ENCODE data around the gene CEP112.
"Not testable (repeated sequence)": the region's sequence is repeated elsewhere in the genome, so short reads cannot be mapped to it uniquely, and the experiment has no call there.

Gene CEP112

GRCh38 chr17:65853816-65854215, 338.1 kb downstream of the CEP112 start:
- no peak for DNase-seq (ENCODE audit: low read depth, low spot score)
- TF ChIP-seq, protein P1, sequence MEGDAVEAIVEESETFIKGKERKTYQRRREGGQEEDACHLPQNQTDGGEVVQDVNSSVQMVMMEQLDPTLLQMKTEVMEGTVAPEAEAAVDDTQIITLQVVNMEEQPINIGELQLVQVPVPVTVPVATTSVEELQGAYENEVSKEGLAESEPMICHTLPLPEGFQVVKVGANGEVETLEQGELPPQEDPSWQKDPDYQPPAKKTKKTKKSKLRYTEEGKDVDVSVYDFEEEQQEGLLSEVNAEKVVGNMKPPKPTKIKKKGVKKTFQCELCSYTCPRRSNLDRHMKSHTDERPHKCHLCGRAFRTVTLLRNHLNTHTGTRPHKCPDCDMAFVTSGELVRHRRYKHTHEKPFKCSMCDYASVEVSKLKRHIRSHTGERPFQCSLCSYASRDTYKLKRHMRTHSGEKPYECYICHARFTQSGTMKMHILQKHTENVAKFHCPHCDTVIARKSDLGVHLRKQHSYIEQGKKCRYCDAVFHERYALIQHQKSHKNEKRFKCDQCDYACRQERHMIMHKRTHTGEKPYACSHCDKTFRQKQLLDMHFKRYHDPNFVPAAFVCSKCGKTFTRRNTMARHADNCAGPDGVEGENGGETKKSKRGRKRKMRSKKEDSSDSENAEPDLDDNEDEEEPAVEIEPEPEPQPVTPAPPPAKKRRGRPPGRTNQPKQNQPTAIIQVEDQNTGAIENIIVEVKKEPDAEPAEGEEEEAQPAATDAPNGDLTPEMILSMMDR (IDR thresholded peaks at IDR 0.05; ENCODE audit: insufficient read depth, low read length, missing control alignments), result no peak
- ChIA-PET POLR2A (no interaction called here), CTCF (interaction anchor here (1.0 to 1.8 kb wide), 2 partner anchors 11 to 311 kb away, joined by 3 to 5 read pairs; no protein-coding TSS in a partner anchor)
- no peak overlapping the region for H3K4me3 ChIP-seq (ENCODE audit: low read depth, low read length)

DNA sequence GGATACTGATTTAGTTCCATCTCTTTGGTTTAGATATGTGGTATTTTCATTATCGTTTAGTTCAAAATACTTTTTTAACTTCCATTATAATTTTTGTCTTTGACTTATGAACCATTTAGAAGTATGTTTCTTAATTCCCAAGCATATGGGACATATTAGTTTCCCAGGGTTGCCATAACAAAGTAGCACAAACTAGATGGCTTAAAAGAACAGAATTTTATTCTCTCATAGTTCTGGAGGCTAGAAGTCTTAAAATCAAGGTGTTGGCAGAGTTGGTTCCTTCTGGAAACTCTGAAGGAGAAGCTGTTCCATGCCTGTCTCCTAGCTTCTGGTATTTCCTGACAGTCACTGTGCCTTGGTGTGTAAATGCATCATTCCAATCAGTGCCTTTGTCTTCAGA, 339.0 kb downstream of the CEP112 start:
- no peak overlapping the region for H3K4me3 ChIP-seq (ENCODE audit: low read depth, low read length)
- no peak for DNase-seq (ENCODE audit: low read depth, low spot score)
- TF ChIP-seq, protein P1 (IDR thresholded peaks at IDR 0.05; ENCODE audit: insufficient read depth, low read length, missing control alignments), result no peak
- CTCF ChIA-PET, result no interaction called here
- POLR2A ChIA-PET, result no interaction called here

GRCh38 chr17:65851965-65852736, 339.8 kb downstream of the CEP112 start:
- ChIA-PET POLR2A (no interaction called here), CTCF (no interaction called here)
- TF ChIP-seq, protein P1 (IDR thresholded peaks at IDR 0.05; ENCODE audit: insufficient read depth, low read length, missing control alignments), result no peak
- no peak for DNase-seq (ENCODE audit: low read depth, low spot score)
- no peak overlapping the region for H3K4me3 ChIP-seq (ENCODE audit: low read depth, low read length)

- no peak overlapping the region for H3K4me3 ChIP-seq (ENCODE audit: low read depth, low read length)
- POLR2A ChIA-PET, result no interaction called here
- TF ChIP-seq, protein P1 (IDR thresholded peaks at IDR 0.05; ENCODE audit: insufficient read depth, low read length, missing control alignments), result no peak
- CTCF ChIA-PET, result no interaction called here
- DNase-seq (ENCODE audit: low read depth, low spot score), result no peak
Observed at GRCh38 chr17:65850486-65850885, 341.4 kb downstream of the CEP112 start.

GRCh38 chr17:65848751-65849150, 343.2 kb downstream of the CEP112 start:
- ChIA-PET POLR2A (no interaction called here), CTCF (no interaction called here)
- no peak for DNase-seq (ENCODE audit: low read depth, low spot score)
- no peak overlapping the region for H3K4me3 ChIP-seq (ENCODE audit: low read depth, low read length)
- TF ChIP-seq, protein P1 (IDR thresholded peaks at IDR 0.05; ENCODE audit: insufficient read depth, low read length, missing control alignments), result no peak

DNA sequence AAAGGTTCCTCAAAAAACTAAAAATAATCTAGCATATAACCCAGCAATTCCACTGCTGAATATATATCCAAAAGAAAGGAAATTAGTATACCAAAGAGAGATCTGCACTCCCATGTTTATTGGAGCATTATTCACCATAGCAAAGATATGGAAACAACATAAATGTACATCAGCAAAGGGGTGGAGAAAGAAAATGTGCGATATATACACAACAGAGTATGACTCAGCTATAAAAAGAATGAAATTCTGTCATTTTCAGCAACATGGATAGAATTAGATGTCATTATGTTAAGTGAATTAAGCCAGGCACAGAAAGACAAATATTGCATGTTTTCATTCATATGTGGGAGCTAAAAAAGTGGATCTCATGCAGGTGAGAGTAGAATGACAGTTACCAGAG, 350.8 kb downstream of the CEP112 start:
- ChIA-PET CTCF (no interaction called here), POLR2A (no interaction called here)
- DNase-seq (ENCODE audit: low read depth, low spot score), result no peak
- H3K4me3 ChIP-seq (ENCODE audit: low read depth, low read length), result no peak overlapping the region
- TF ChIP-seq, protein P1 (IDR thresholded peaks at IDR 0.05; ENCODE audit: insufficient read depth, low read length, missing control alignments), result no peak

- CTCF ChIA-PET; H3K4me3 ChIP-seq (ENCODE audit: low read depth, low read length); POLR2A ChIA-PET; DNase-seq (ENCODE audit: low read depth, low spot score): not testable (repeated sequence)
Observed at GRCh38 chr17:65837232-65837631, 354.7 kb downstream of the CEP112 start.
